HG02884 (cell line): ENCODE measurements around the gene SBF1.

Experiments used
- ATAC-seq: cut with Tn5 transposase; IDR thresholded peaks from one replicate; pipeline ENCODE4 v1.9.1; 2021; ENCODE audit warnings: mild to moderate bottlenecking, moderate library complexity; ENCODE audit not compliant: unreplicated experiment

SBF1 gene

GRCh38 chr22:50485221-50486131 lies 10.6 kb upstream of the SBF1 start:
- no peak for ATAC-seq

GRCh38 chr22:50483977-50484853 lies 9.4 kb upstream of the SBF1 start:
- ATAC-seq, result no peak

DNA sequence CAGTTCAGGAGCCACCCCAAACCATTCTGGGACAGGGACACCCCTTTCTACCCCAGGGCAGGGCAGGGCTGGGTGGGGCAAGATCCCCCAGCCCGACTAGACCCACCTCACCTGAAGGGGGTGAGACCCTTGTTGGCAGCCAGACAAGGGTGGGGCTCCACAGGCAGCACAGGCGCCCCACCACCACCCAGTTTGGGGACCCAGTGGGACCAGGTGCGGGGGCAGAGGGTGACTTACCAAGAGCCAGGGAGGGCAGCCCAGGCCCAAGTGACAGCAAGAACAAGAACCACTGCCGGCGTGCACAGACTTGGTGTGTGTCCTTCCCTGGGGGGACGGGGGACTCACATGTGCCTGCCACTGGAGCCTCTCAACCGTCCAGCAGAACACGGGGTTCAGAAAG lies 8.7 kb upstream of the SBF1 start:
- ATAC-seq, result no peak

GRCh38 chr22:50483106-50483505 lies 8.3 kb upstream of the SBF1 start:
- no peak for ATAC-seq

- no peak for ATAC-seq
Observed at GRCh38 chr22:50482107-50483074, 7.6 kb upstream of the SBF1 start.

DNA sequence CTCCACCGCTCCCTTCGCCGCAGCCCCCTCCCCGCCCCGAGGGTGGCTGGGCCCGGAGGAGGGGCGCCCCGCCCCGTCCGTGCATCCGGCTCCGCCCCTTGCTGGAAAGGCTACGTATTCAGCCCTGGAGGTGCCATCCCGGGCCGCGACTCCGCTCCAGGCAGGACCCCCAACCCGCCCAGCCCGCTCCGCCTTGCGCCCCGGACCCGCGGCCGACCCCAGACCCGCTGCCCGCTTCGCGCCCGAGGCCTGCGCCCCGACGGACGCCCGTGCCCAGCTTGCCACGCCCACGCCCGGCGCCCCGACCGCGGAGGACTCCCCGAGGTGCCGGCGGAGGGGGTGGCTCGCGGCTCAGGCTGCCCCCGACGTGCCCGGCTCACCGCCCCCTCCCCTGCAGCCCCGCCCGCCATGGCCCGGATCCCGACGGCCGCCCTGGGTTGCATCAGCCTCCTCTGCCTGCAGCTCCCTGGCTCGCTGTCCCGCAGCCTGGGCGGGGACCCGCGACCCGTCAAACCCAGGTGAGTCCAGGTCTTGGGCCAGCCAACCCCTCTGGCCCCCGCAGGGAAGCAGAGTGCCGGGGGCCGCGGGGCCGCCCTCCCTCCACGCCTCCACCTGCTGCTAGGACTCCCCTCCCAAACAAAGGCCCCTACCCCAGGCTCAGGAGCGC lies 6.7 kb upstream of the SBF1 start, which contains the start of gene ADM2:
TSS of gene ADM2 (plus strand) at position 104 of the 667 bp plus-strand sequence. CDS start at position 409, 305 bp downstream.
- no peak for ATAC-seq

GRCh38 chr22:50481045-50481439 lies 6.2 kb upstream of the SBF1 start:
- ATAC-seq, result no peak

GRCh38 chr22:50479721-50480120 lies 4.9 kb upstream of the SBF1 start:
- no peak for ATAC-seq

DNA sequence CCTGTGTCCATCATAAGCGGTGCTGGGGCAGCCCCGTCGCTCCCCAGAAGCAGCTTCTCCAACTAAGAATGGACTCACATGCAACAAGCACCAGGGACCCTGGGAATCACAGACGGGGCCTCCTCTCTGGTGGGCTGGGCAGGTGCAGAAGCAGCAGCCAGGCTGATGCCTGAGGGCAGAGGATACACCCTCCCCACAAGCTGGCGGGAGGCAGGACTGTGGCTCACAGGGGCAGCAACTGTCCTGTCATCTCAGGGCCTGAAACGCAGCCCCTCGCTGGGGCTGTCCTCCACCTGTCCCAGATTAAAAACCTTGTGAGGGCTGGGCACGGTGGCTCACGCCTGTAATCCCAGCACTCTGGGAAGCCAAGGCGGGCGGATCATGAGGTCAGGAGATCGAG lies 3.1 kb upstream of the SBF1 start:
- ATAC-seq, result no peak

DNA sequence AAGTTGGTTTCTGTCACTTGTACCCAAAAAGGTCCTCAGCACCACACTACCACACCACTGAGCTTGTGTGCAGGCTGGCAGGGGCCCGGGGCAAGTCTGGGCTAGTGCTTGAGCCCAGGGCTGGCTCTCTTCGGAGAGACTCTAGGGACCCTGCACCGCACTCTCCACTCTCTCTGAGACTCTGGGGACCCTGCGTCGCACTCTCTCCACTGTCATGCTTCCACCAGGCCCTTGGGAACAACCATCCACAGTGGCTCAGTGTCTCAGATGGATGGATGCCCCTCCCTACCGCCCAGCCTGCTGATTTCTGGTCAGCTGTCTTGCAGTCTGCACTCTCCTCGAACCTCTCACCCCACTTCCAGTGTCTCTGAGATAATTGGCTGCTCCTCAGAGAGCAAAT lies 2.0 kb upstream of the SBF1 start:
- ATAC-seq, result no peak

- ATAC-seq, result no peak
Observed at GRCh38 chr22:50475652-50476002, 792 bp upstream of the SBF1 start.

DNA sequence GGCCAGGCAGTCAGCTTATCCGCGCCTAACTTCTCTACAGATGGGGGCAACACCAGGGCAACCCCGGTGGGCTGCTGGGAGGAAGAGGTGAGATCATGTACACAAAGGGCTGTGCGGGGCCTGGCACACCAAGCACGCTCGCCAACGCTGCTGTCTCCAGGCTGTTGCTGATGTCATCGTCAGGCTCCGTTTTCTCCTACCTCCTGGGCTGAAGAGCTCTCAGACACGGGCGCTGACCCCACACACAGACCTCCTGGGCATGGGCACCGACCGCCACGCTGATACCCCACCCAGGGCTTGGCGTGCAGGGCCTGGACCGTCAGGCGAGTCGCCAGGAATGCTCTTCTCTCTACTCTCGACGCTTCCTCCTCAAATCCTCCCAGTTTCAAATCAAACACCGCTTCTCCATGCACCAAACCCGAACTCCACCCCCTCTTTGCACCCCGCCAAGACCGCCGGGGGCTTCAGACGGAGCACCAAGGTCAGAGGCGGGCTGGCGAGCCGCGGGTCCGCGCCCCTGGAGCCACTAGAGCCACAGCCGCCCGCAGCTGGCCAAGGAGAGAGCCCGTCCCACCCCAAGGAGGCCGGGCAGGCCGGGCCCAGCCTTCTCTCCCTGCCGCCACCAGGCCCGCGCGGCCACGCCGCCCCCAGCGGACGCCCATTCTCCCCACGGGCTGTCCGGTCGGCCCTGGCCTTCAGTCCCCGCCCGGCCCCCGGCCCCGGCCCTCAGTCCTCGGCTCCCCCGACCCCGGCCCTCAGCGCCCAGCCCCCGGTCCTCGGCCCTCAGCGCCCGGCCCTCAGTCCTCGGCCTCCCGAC lies 772 bp downstream of the SBF1 start:
- ATAC-seq, result no peak

DNA sequence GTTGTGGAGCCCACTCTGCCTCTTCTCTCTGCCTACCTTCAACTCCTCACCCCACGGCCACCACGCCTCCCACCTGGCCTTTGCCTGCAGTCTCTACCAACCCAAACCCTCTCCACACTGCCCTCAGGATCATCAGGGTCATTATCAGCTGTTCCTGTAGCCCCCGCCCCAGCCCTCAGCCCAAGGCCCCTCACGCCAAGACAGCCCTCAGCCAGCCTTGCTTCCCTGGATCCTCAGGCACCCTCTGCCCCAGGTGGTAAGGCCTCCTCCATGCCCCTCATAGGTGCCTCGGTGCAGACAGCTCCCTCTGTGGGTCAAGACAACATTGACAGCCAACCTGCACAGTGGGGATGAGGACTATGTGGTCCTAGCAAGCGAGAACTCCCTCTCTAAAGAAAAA lies 1.7 kb downstream of the SBF1 start:
- ATAC-seq, result no peak

- ATAC-seq, result no peak
Observed at GRCh38 chr22:50471962-50472361, 2.9 kb downstream of the SBF1 start.

- no peak for ATAC-seq
Observed at GRCh38 chr22:50471197-50471847, 3.5 kb downstream of the SBF1 start.

GRCh38 chr22:50470491-50470890 lies 4.3 kb downstream of the SBF1 start:
- no peak for ATAC-seq

DNA sequence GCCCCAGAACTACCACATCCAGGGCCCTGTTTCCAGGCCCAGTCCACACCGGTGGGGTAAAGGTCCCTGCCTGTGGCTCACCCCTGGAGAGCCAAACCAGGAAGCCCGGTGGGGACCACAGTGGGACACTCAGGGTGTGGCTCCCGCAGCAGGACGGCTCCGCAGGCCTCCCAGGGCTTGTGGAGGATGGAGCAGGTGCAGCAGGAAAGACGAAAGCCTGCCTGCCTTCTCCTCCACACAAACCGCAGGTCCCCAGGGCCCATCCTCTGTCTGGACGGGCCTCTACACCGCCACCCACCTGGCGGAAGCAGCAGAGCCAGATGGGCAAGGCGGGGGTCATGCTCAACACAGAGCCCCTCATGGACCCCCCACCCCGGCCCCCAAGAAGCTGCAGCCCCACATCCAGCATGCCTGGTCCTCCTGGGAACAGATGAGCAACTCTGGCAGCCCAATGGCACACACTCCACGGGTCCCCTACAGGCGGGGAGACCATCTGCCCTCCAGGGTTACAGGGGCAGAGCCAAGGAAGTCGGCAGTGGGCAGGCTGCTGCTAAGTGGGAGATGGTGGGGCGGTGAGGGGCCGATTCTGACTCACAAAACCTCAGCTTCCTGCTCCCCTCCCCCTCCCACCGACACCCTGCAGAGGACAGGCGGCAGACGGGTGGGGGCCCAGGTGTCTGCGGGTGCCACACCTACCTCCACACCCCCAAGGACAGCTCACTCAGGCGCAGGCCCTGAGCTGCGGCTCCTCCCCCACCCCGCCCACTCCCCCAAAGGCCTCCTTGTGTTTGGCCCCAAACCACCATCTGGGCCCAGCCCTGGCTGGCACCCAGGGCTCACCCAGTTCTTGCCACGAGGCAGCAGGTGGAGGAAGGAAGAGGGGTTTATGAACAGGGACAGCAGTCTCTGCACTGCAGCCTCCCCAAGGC lies 5.2 kb downstream of the SBF1 start:
- no peak for ATAC-seq

GRCh38 chr22:50468626-50469025 lies 6.2 kb downstream of the SBF1 start:
- ATAC-seq, result no peak
